Breast epithelium (tissue), 4 donors: ENCODE data around the gene TNFRSF12A. TPM values are rescaled to one million over a fixed set of nuclear protein-coding genes. Genes with fewer than 3 reads are reported as not detected.

Experiments
- DNase-seq, 2 donors: peaks; one replicate each; pipeline ENCODE4 v3.0.0-alpha.2; 2019; ENCODE audit warnings: low spot score in 2 of 2
- H3K27ac ChIP-seq, 2 donors: fragments of 200-600 bp; sonication (generic) in 1 of 2; one replicate each; pipeline ENCODE4 v1.5.1; 2016 to 2019; ENCODE audit warnings: mild to moderate bottlenecking in 1 of 2
- H3K27me3 ChIP-seq, 2 donors: fragments of 200-600 bp; sonication (generic) in 1 of 2; one replicate each; pipeline versions ENCODE4 v1.5.1 to v1.6.0; 2017 to 2019; ENCODE audit warnings: control low read depth in 1 of 2, mild to moderate bottlenecking in 1 of 2
- H3K36me3 ChIP-seq: fragments of 200-600 bp; one replicate; pipeline ENCODE4 v1.5.1; 2019
- H3K4me1 ChIP-seq, 2 donors: fragments of 200-600 bp; sonication (generic); one replicate each; pipeline ENCODE4 v1.5.1; 2016 to 2019; ENCODE audit warnings: control low read depth in 1 of 2
- H3K4me3 ChIP-seq, 3 donors: fragments of 200-600 bp; sonication (generic); 1 replicate in 2 of 3; 2 replicates in 1 of 3; pipeline ENCODE4 v1.5.1; 2016 to 2019; ENCODE audit warnings: mild to moderate bottlenecking in 3 of 3, moderate library complexity in 2 of 3
- H3K9me3 ChIP-seq, 2 donors: fragments of 200-600 bp; sonication (generic) in 1 of 2; one replicate each; pipeline ENCODE4 v1.5.1; 2016 to 2019; ENCODE audit warnings: control low read depth in 1 of 2
- CTCF ChIP-seq, 3 donors: fragments of 450-650 bp; IDR thresholded peaks; one replicate each; pipeline ENCODE4 v1.5.1; 2016 to 2017; ENCODE audit warnings: antibody characterized with exemption in 3 of 3, mild to moderate bottlenecking in 3 of 3, moderate library complexity in 3 of 3
- POLR2A ChIP-seq: fragments of 450-650 bp; IDR thresholded peaks from one replicate; pipeline ENCODE4 v1.6.1; 2016; ENCODE audit warnings: antibody characterized with exemption, mild to moderate bottlenecking, moderate library complexity
- POLR2AphosphoS5 ChIP-seq, 3 donors: sonication (generic); formaldehyde crosslinking; IDR thresholded peaks; one replicate each; pipeline ENCODE4 v1.6.1; 2017; ENCODE audit warnings: antibody characterized with exemption in 3 of 3
- intact Hi-C: fragments of 100-400 bp; cut with DNase I; formaldehyde crosslinking; loops from one replicate; pipeline ENCODE4 v1.15.1; 2023; ENCODE audit warnings: low total_unique reads
- total RNA-seq, 3 donors: library from RNA; depleted of rRNA; stranded (reverse); fragments of >200 nt; gene quantifications; one replicate each; pipeline ENCODE4 v1.1.0, GENCODE V29; 2016

Gene TNFRSF12A
- total RNA-seq, 3 donors from 2014 or later: 6.9 to 74.1 (median 36.7) TPM

DNA sequence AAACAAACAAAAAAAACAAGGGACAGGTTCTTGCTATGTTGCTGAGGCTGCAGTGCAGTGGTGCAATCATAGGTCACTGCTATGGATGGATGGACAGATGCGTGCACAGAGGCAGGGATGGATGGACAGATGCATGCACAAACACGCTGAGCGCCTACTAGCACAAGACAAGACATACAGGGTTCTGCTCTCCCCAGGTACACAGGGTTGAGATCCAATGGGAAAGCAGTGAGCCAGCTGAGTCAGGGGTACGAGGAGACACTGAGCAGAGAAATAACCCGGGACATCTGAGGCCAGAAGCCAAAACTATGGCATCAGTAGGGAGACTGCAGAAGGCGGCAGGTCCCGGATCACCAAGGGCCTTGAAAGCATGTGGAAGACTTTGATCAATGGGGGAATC, 51.5 kb downstream of the TNFRSF12A start:
- DNase-seq: no peak
- Histone ChIP-seq H3K4me3 (no peak overlapping the region), H3K27me3 (no peaks in the 10 kb centered on the region), H3K4me1 (no peaks in the 10 kb centered on the region), H3K27ac (no peak overlapping the region), H3K36me3 (no peaks in the 10 kb centered on the region), H3K9me3 (no peaks in the 10 kb centered on the region)
- TF ChIP-seq POLR2AphosphoS5 (IDR thresholded peaks at IDR 0.05) (no peak), CTCF (IDR thresholded peaks at IDR 0.05) (no peak), POLR2A (no peak)
- intact Hi-C loops: no loop called here

Other genes with a start within 250 kb of the TNFRSF12A start
- 100 to 1,000 TPM; 147 to 292 (median 230) TPM for gene ELOB, start 243.1 kb upstream of the TNFRSF12A start, total RNA-seq
- gene PRSS33, start 232.8 kb upstream of the TNFRSF12A start, total RNA-seq: not detected
- gene PRSS41, start 221.9 kb upstream of the TNFRSF12A start, total RNA-seq: not detected
- gene PRSS21, start 203.1 kb upstream of the TNFRSF12A start, total RNA-seq: 1 to 10 TPM in 2 of 3 donors, not detected in 1; 2.9 to 4.9 TPM
- 10 to 100 TPM in 2 of 3 donors, not detected in 1; 24.6 to 46.5 TPM for gene ZG16B, start 190.1 kb upstream of the TNFRSF12A start, total RNA-seq
- gene PRSS22, start 162.2 kb upstream of the TNFRSF12A start, total RNA-seq: 10 to 100 TPM in 2 of 3 donors, not detected in 1; 13.6 to 18.7 TPM
- 10 to 100 TPM; 36.0 to 49.2 (median 47.9) TPM for gene FLYWCH2, start 137.2 kb upstream of the TNFRSF12A start, total RNA-seq
- 10 to 100 TPM; 28.0 to 30.9 (median 28.2) TPM for gene FLYWCH1, start 108.4 kb upstream of the TNFRSF12A start, total RNA-seq
- gene KREMEN2, start 56.1 kb upstream of the TNFRSF12A start, total RNA-seq: under 1 TPM in 1 of 3 donors, not detected in 2; 0.33 TPM
- gene PAQR4, start 51.0 kb upstream of the TNFRSF12A start, total RNA-seq: 1 to 10 TPM; 2.0 to 4.0 (median 3.7) TPM
- gene PKMYT1, start 39.9 kb upstream of the TNFRSF12A start, total RNA-seq: 1 to 10 TPM in 1 of 3 donors, under 1 TPM in 2; 0.66 to 1.4 (median 0.73) TPM
- under 1 TPM in 1 of 3 donors, not detected in 2; 0.15 TPM for gene CLDN9, start 7.4 kb upstream of the TNFRSF12A start, total RNA-seq
- not detected for gene CLDN6, start 2.2 kb upstream of the TNFRSF12A start, total RNA-seq
- 10 to 100 TPM in 2 of 3 donors, 1 to 10 TPM in 1; 8.8 to 26.5 (median 17.3) TPM for gene HCFC1R1, start 3.6 kb downstream of the TNFRSF12A start, total RNA-seq
- 10 to 100 TPM; 15.5 to 26.1 (median 18.4) TPM for gene THOC6, start 3.7 kb downstream of the TNFRSF12A start, total RNA-seq
- 10 to 100 TPM in 2 of 3 donors, not detected in 1; 31.5 to 50.1 TPM for gene BICDL2, start 16.6 kb downstream of the TNFRSF12A start, total RNA-seq
- 1 to 10 TPM in 1 of 3 donors, under 1 TPM in 2; 0.59 to 1.1 (median 0.98) TPM for gene MMP25, start 26.2 kb downstream of the TNFRSF12A start, total RNA-seq
- gene IL32, start 45.3 kb downstream of the TNFRSF12A start, total RNA-seq: 10 to 100 TPM in 2 of 3 donors, 1 to 10 TPM in 1; 9.1 to 17.0 (median 12.0) TPM
- not detected for gene ZSCAN10, start 78.9 kb downstream of the TNFRSF12A start, total RNA-seq
- 10 to 100 TPM; 12.5 to 18.9 (median 13.4) TPM for gene ZNF205, start 92.2 kb downstream of the TNFRSF12A start, total RNA-seq
- 1 to 10 TPM; 4.0 to 5.6 (median 5.6) TPM for gene ZNF213, start 114.7 kb downstream of the TNFRSF12A start, total RNA-seq
- not detected for gene OR1F1, start 167.8 kb downstream of the TNFRSF12A start, total RNA-seq
- 10 to 100 TPM in 1 of 3 donors, 1 to 10 TPM in 2; 3.5 to 11.1 (median 9.2) TPM for gene ZNF200, start 214.8 kb downstream of the TNFRSF12A start, total RNA-seq
- gene MEFV, start 236.3 kb downstream of the TNFRSF12A start, total RNA-seq: 1 to 10 TPM in 2 of 3 donors, under 1 TPM in 1; 0.66 to 5.6 (median 1.8) TPM